Skin epidermis (tissue), 12 donors: ENCODE data around the gene VOPP1.

Experiments used
- H3K27ac ChIP-seq, 21 experiments: fragments of 200-600 bp; sonication (generic) in 11 of 21; one replicate each; pipeline ENCODE4 v1.5.0; 2020; ENCODE audit warnings: mild to moderate bottlenecking in 3 of 21, inconsistent platforms in 2 of 21, moderate library complexity in 2 of 21
- H3K4me3 ChIP-seq, 7 experiments: fragments of 200-600 bp; sonication (generic) in 2 of 7; one replicate each; pipeline ENCODE4 v1.5.0; 2020; ENCODE audit warnings: inconsistent platforms in 2 of 7, mild to moderate bottlenecking in 2 of 7, moderate library complexity in 1 of 7

The VOPP1 gene

GRCh38 chr7:55558962-55559920 is 13.1 kb downstream of the VOPP1 start:
- H3K4me3 ChIP-seq = no peak overlapping the region
- no peak overlapping the region for H3K27ac ChIP-seq

- peak overlapping the region in 2 of 21 experiments; percentile 6 to 45 for H3K27ac ChIP-seq
- H3K4me3 ChIP-seq = no peak overlapping the region
These were observed 14.6 kb downstream of the VOPP1 start for GRCh38 chr7:55557666-55558188.

GRCh38 chr7:55556492-55556891 is 15.8 kb downstream of the VOPP1 start:
- peak overlapping the region in 1 of 21 experiments; percentile 45 for H3K27ac ChIP-seq
- H3K4me3 ChIP-seq = no peak overlapping the region

- Histone ChIP-seq H3K27ac (no peak overlapping the region), H3K4me3 (no peak overlapping the region)
These were observed 16.3 kb downstream of the VOPP1 start for GRCh38 chr7:55556031-55556430.

GRCh38 chr7:55555160-55555559 is 17.1 kb downstream of the VOPP1 start:
- Histone ChIP-seq H3K4me3 (no peak overlapping the region), H3K27ac (no peak overlapping the region)

- no peak overlapping the region for H3K27ac ChIP-seq
- H3K4me3 ChIP-seq = no peak overlapping the region
These were observed 18.3 kb downstream of the VOPP1 start for GRCh38 chr7:55554038-55554437.

GRCh38 chr7:55553024-55553345 is 19.3 kb downstream of the VOPP1 start:
- Histone ChIP-seq H3K4me3 (no peak overlapping the region), H3K27ac (no peak overlapping the region)

GRCh38 chr7:55552320-55553023 is 19.8 kb downstream of the VOPP1 start:
- H3K4me3 ChIP-seq = no peak overlapping the region
- H3K27ac ChIP-seq = no peak overlapping the region

- Histone ChIP-seq H3K27ac (no peak overlapping the region), H3K4me3 (no peak overlapping the region)
These were observed 21.3 kb downstream of the VOPP1 start for GRCh38 chr7:55550841-55551537.

GRCh38 chr7:55550010-55550663 is 22.2 kb downstream of the VOPP1 start:
- Histone ChIP-seq H3K27ac (no peak overlapping the region), H3K4me3 (no peak overlapping the region)

- Histone ChIP-seq H3K27ac (peak overlapping the region in 1 of 21 experiments; percentile 5), H3K4me3 (no peak overlapping the region)
These were observed 22.8 kb downstream of the VOPP1 start for GRCh38 chr7:55549457-55549856.

- H3K4me3 ChIP-seq = no peak overlapping the region
- no peak overlapping the region for H3K27ac ChIP-seq
These were observed 24.0 kb downstream of the VOPP1 start for GRCh38 chr7:55548295-55548731.

- Histone ChIP-seq H3K27ac (peak overlapping the region in 2 of 21 experiments; percentile 10 to 53), H3K4me3 (no peak overlapping the region)
These were observed 25.5 kb downstream of the VOPP1 start for GRCh38 chr7:55546814-55547213.

- Histone ChIP-seq H3K4me3 (no peak overlapping the region), H3K27ac (no peak overlapping the region)
These were observed 26.8 kb downstream of the VOPP1 start for GRCh38 chr7:55545496-55545895.

GRCh38 chr7:55540226-55540858 is 32.0 kb downstream of the VOPP1 start:
- no peak overlapping the region for H3K4me3 ChIP-seq
- H3K27ac ChIP-seq = no peak overlapping the region

GRCh38 chr7:55539380-55539779 is 32.9 kb downstream of the VOPP1 start:
- peak overlapping the region in 4 of 21 experiments; percentile 12 to 41 (median 26) for H3K27ac ChIP-seq
- no peak overlapping the region for H3K4me3 ChIP-seq

- Histone ChIP-seq H3K27ac (peak overlapping the region in 4 of 21 experiments; percentile 12 to 89 (median 44)), H3K4me3 (no peak overlapping the region)
These were observed 33.8 kb downstream of the VOPP1 start for GRCh38 chr7:55538538-55538937.

GRCh38 chr7:55537458-55537990 is 34.8 kb downstream of the VOPP1 start:
- Histone ChIP-seq H3K27ac (peak overlapping the region in 11 of 21 experiments; percentile 2 to 91 (median 38)), H3K4me3 (no peak overlapping the region)
